HG02870 (cell line): ENCODE data around the gene ATG7.

Experiments used
- ATAC-seq: cut with Tn5 transposase; IDR thresholded peaks from one replicate; pipeline ENCODE4 v1.9.1; 2021; ENCODE audit warnings: mild to moderate bottlenecking, moderate library complexity; ENCODE audit not compliant: unreplicated experiment

The ATG7 gene

GRCh38 chr3:11532931-11533391, 260.8 kb downstream of the ATG7 start:
- ATAC-seq: no peak

GRCh38 chr3:11534011-11534792, 262.0 kb downstream of the ATG7 start:
- no peak for ATAC-seq

- ATAC-seq: no peak
Observed at GRCh38 chr3:11534793-11535101, 262.6 kb downstream of the ATG7 start.

- ATAC-seq: no peak
Observed at GRCh38 chr3:11535243-11535960, 263.2 kb downstream of the ATG7 start.

- no peak for ATAC-seq
Observed at GRCh38 chr3:11536132-11536935, 264.1 kb downstream of the ATG7 start.

- no peak for ATAC-seq
Observed at GRCh38 chr3:11536936-11537612, 264.9 kb downstream of the ATG7 start.

- no peak for ATAC-seq
Observed at GRCh38 chr3:11538581-11538980, 266.4 kb downstream of the ATG7 start.

GRCh38 chr3:11539218-11539617, 267.0 kb downstream of the ATG7 start:
- ATAC-seq: no peak

- no peak for ATAC-seq
Observed at GRCh38 chr3:11539677-11540076, 267.5 kb downstream of the ATG7 start.

- ATAC-seq: no peak
Observed at GRCh38 chr3:11541321-11542303, 269.4 kb downstream of the ATG7 start.

- no peak for ATAC-seq
Observed at GRCh38 chr3:11542551-11542950, 270.4 kb downstream of the ATG7 start.

- ATAC-seq: no peak
Observed at GRCh38 chr3:11543141-11543947, 271.1 kb downstream of the ATG7 start.

GRCh38 chr3:11543948-11544387, 271.8 kb downstream of the ATG7 start:
- ATAC-seq: no peak

GRCh38 chr3:11544412-11545181, 272.4 kb downstream of the ATG7 start:
- no peak for ATAC-seq

- ATAC-seq: no peak
Observed at GRCh38 chr3:11545186-11545851, 273.1 kb downstream of the ATG7 start.

- no peak for ATAC-seq
Observed at GRCh38 chr3:11546657-11547302, 274.6 kb downstream of the ATG7 start.

GRCh38 chr3:11547498-11547897, 275.3 kb downstream of the ATG7 start:
- no peak for ATAC-seq
